ENCODE results near the gene CAPZB. TPM values are rescaled to one million over a fixed set of nuclear protein-coding genes. Genes with fewer than 3 reads are reported as not detected.

CAPZB gene
- total and polyA plus RNA-seq, 2 experiments from 2014 or later = 86.2 to 278 TPM

- H3K4me1 ChIP-seq (ENCODE audit: low read depth) = no peaks in the 10 kb centered on the region
- no peaks in the 10 kb centered on the region for H3K27me3 ChIP-seq
- H3K4me3 ChIP-seq = no peak overlapping the region
- DNase-seq (ENCODE audit: low read depth in 1 of 2, low spot score in 1 of 2) = no peak
- TF ChIP-seq CTCF (IDR thresholded peaks at IDR 0.05; ENCODE audit: low read depth, low read length) = no peak
- no peak overlapping the region for H3K27ac ChIP-seq
- H3K9me3 ChIP-seq (ENCODE audit: low read depth) = no peaks in the 10 kb centered on the region
- peaks cover 36% of the 10 kb centered on the region for H3K36me3 ChIP-seq
Observed at GRCh38 chr1:19356266-19356665, 129.1 kb downstream of the CAPZB start.

GRCh38 chr1:19354531-19354981 is 130.8 kb downstream of the CAPZB start:
- no peak for TF ChIP-seq CTCF (IDR thresholded peaks at IDR 0.05; ENCODE audit: low read depth, low read length)
- no peaks in the 10 kb centered on the region for H3K4me1 ChIP-seq (ENCODE audit: low read depth)
- no peak overlapping the region for H3K27ac ChIP-seq
- H3K4me3 ChIP-seq = no peak overlapping the region
- H3K36me3 ChIP-seq = peaks cover 36% of the 10 kb centered on the region
- no peaks in the 10 kb centered on the region for H3K27me3 ChIP-seq
- DNase-seq (ENCODE audit: low read depth in 1 of 2, low spot score in 1 of 2) = no peak
- H3K9me3 ChIP-seq (ENCODE audit: low read depth) = no peaks in the 10 kb centered on the region

DNA sequence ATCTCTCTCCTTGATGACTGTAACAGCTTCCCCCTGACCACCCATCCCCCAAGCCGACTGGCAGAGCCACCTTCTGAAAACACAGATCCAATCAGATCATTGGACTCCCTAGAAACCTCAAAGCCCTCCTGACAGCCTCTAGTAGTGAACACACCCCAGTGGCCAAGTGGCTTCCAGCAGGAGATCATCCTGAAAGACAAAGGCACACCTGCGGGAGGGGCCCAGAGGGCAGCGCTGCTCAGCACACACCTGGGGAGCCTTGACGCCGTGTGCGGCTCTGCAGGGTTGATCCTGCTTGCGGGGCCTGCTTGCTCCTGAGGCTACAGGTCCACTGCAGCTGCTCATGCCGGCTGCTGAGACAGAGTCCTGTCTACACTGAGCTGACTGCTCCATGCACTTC is 131.7 kb downstream of the CAPZB start:
- no peak for TF ChIP-seq CTCF (IDR thresholded peaks at IDR 0.05; ENCODE audit: low read depth, low read length)
- no peak overlapping the region for H3K4me3 ChIP-seq
- no peaks in the 10 kb centered on the region for H3K27me3 ChIP-seq
- peaks cover 46% of the 10 kb centered on the region for H3K36me3 ChIP-seq
- no peaks in the 10 kb centered on the region for H3K4me1 ChIP-seq (ENCODE audit: low read depth)
- H3K27ac ChIP-seq = no peak overlapping the region
- H3K9me3 ChIP-seq (ENCODE audit: low read depth) = no peaks in the 10 kb centered on the region
- DNase-seq (ENCODE audit: low read depth in 1 of 2, low spot score in 1 of 2) = no peak

DNA sequence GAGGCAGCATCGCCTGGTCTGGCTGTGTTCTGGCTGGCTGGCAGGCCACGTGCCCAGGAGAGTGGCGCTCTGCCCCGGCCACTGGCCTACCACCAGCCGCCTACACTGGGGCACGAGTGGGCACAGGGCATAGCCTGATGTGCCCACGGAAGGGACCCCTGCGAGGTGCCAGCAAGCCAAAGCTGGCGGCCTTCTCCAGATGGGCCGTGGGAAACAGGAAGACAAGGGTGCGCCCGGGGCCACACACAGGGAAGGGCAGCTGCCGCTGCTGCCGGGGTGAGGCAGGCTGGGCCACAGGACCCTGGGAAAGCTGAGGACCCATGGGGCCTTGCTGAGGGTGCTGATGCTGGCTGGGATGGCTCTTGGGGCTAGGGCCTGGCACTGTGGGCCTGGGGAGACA is 132.5 kb downstream of the CAPZB start:
- Histone ChIP-seq H3K27me3 (no peaks in the 10 kb centered on the region), H3K27ac (no peak overlapping the region), H3K4me1 (ENCODE audit: low read depth) (no peaks in the 10 kb centered on the region), H3K4me3 (no peak overlapping the region), H3K36me3 (peaks cover 46% of the 10 kb centered on the region), H3K9me3 (ENCODE audit: low read depth) (no peaks in the 10 kb centered on the region)
- no peak for DNase-seq (ENCODE audit: low read depth in 1 of 2, low spot score in 1 of 2)
- no peak for TF ChIP-seq CTCF (IDR thresholded peaks at IDR 0.05; ENCODE audit: low read depth, low read length)

DNA sequence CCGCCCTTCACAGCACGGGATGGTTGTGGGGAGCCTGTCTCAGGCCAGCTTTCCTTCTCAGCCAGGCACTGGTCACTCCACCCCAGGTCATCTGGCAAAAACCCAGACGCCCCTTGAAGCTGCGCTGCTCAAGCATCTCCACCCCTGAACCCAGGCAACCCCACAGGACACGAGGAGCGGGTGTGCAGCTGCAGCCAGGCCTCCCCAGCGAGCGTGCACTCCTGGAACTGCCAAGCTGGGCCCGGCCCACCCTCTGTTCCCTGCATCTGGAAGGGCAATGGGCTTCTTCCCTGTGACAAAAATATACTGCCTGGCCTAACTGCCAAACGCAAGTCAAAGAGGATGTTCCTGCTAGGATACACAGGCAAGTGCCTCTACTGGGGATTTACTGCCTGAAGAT is 133.5 kb downstream of the CAPZB start:
- Histone ChIP-seq H3K4me1 (ENCODE audit: low read depth) (no peaks in the 10 kb centered on the region), H3K36me3 (peaks cover 41% of the 10 kb centered on the region), H3K27me3 (no peaks in the 10 kb centered on the region), H3K27ac (no peak overlapping the region), H3K9me3 (ENCODE audit: low read depth) (no peaks in the 10 kb centered on the region), H3K4me3 (no peak overlapping the region)
- DNase-seq (ENCODE audit: low read depth in 1 of 2, low spot score in 1 of 2) = no peak
- no peak for TF ChIP-seq CTCF (IDR thresholded peaks at IDR 0.05; ENCODE audit: low read depth, low read length)

GRCh38 chr1:19350566-19350965 is 134.8 kb downstream of the CAPZB start:
- Histone ChIP-seq H3K4me1 (ENCODE audit: low read depth) (no peaks in the 10 kb centered on the region), H3K9me3 (ENCODE audit: low read depth) (no peaks in the 10 kb centered on the region), H3K27ac (no peak overlapping the region), H3K27me3 (no peaks in the 10 kb centered on the region), H3K36me3 (peaks cover 30% of the 10 kb centered on the region), H3K4me3 (no peak overlapping the region)
- TF ChIP-seq CTCF (IDR thresholded peaks at IDR 0.05; ENCODE audit: low read depth, low read length) = no peak
- DNase-seq (ENCODE audit: low read depth in 1 of 2, low spot score in 1 of 2) = no peak
